HCT116 (cell line): ENCODE measurements around the gene RAPGEF3. TPM values are rescaled to one million over a fixed set of nuclear protein-coding genes. Genes with fewer than 3 reads are reported as not detected.

Experiments
- ATAC-seq: fragments of 200-7000 bp; cut with Tn5 transposase; 2 replicates; pipeline ENCODE4 v1.9.1; 2020; ENCODE audit warnings: mild to moderate bottlenecking, moderate library complexity
- BruUV-seq: library from RNA; stranded (reverse); fragments of 400-500 nt; replicated peaks from 2 replicates; lab custom pipeline; 2021; lab: Mats Ljungman, UMichigan
- CTCF ChIA-PET: fragments of 300-600 bp; sonication (Branson Sonifier 250); formaldehyde crosslinking; loops from one replicate; lab custom pipeline; 2021; ENCODE audit warnings: antibody characterized with exemption; lab: Charles Lee
- POLR2A ChIA-PET: fragments of 300-600, 350-600 bp; sonication (Branson Sonifier 250); formaldehyde crosslinking; loops from one replicate; lab custom pipeline; 2021; ENCODE audit warnings: antibody characterized with exemption; lab: Charles Lee
- RAD21 ChIA-PET, 2 experiments: fragments of 300-600 bp; sonication (Branson Sonifier 250); formaldehyde crosslinking; loops; one replicate each; lab custom pipeline; 2023; ENCODE audit warnings: low total read pairs in 2 of 2; ENCODE audit not compliant: uncharacterized antibody in 2 of 2, unreplicated experiment in 2 of 2, low non-redundant PET in 1 of 2; lab: Charles Lee
- DNase-seq: peaks from one replicate; pipeline ENCODE4 v3.0.0-alpha.2; 2010; ENCODE audit warnings: low read depth, low spot score
- H2AFZ ChIP-seq: fragments of 200-600 bp; shearing (Covaris generic), sonication (generic); 2 replicates; pipeline ENCODE4 v1.6.1; 2017; ENCODE audit warnings: low read depth, mixed run types, mixed read lengths, antibody characterized with exemption, low read length; ENCODE audit not compliant: poor library complexity, severe bottlenecking
- H3K27ac ChIP-seq: 2 replicates; pipeline ENCODE4 v1.5.1; 2012; ENCODE audit warnings: low read depth, low read length
- H3K27me3 ChIP-seq: fragments of 200-600 bp; sonication (generic); 2 replicates; pipeline ENCODE4 v1.6.1; 2016; ENCODE audit warnings: mixed run types, low read length, mixed read lengths; ENCODE audit not compliant: insufficient read depth
- H3K36me3 ChIP-seq, 2 experiments: fragments of 200-500 bp in 1 of 2; fragments of 200-600 bp in 1 of 2; sonication (Bioruptor generic) in 1 of 2; sonication (generic) in 1 of 2; 2 replicates each; pipeline versions ENCODE4 v1.5.1 to v1.6.1; 2014 to 2016; ENCODE audit warnings: low read length in 2 of 2, inconsistent platforms in 1 of 2, mixed read lengths in 1 of 2, mixed run types in 1 of 2; ENCODE audit not compliant: insufficient read depth in 2 of 2, control insufficient read depth in 1 of 2
- H3K4me1 ChIP-seq, 2 experiments: fragments of 200-600 bp in 1 of 2; sonication (generic) in 1 of 2; 2 replicates each; pipeline versions ENCODE4 v1.5.1 to v1.6.1; 2012 to 2017; ENCODE audit warnings: low read length in 2 of 2, inconsistent platforms in 1 of 2, mild to moderate bottlenecking in 1 of 2, mixed read lengths in 1 of 2, mixed run types in 1 of 2, moderate library complexity in 1 of 2; ENCODE audit not compliant: insufficient read depth in 2 of 2, control insufficient read depth in 1 of 2
- H3K4me2 ChIP-seq: fragments of 200-600 bp; sonication (generic); 2 replicates; pipeline ENCODE4 v1.6.1; 2017; ENCODE audit warnings: mixed run types, low read length, mixed read lengths
- H3K4me3 ChIP-seq, 2 experiments: fragments of 200-600 bp in 1 of 2; sonication (generic) in 1 of 2; replicated peaks in 1 of 2; 2 replicates each; pipeline ENCODE4 v1.5.1; 2011 to 2016; ENCODE audit warnings: low read length in 2 of 2, control low read depth in 1 of 2, low read depth in 1 of 2, mild to moderate bottlenecking in 1 of 2, mixed read lengths in 1 of 2, mixed run types in 1 of 2
- H3K79me2 ChIP-seq: fragments of 200-600 bp; sonication (generic); 2 replicates; pipeline ENCODE4 v1.6.1; 2017; ENCODE audit warnings: mild to moderate bottlenecking, mixed run types, low read length, moderate library complexity, mixed read lengths; ENCODE audit not compliant: insufficient read depth
- H3K9ac ChIP-seq: fragments of 200-600 bp; sonication (generic); 2 replicates; pipeline ENCODE4 v1.6.1; 2016; ENCODE audit warnings: low read length, mixed read lengths
- H3K9me2 ChIP-seq: fragments of 200-600 bp; sonication (generic), shearing (Covaris generic); 2 replicates; pipeline ENCODE4 v1.6.1; 2017; ENCODE audit warnings: mixed run types, mild to moderate bottlenecking, moderate library complexity; ENCODE audit not compliant: insufficient read depth
- H3K9me3 ChIP-seq, 2 experiments: fragments of 200-500 bp in 1 of 2; fragments of 200-600 bp in 1 of 2; sonication (Bioruptor generic) in 1 of 2; sonication (generic) in 1 of 2; 2 replicates each; pipeline ENCODE4 v1.6.1; 2014 to 2017; ENCODE audit warnings: low read length in 2 of 2, mixed read lengths in 2 of 2, inconsistent platforms in 1 of 2, low read depth in 1 of 2, mild to moderate bottlenecking in 1 of 2, mixed run types in 1 of 2, moderate library complexity in 1 of 2; ENCODE audit not compliant: control insufficient read depth in 1 of 2, insufficient read depth in 1 of 2
- H4K20me1 ChIP-seq: fragments of 200-600 bp; sonication (generic), shearing (Covaris generic); 2 replicates; pipeline ENCODE4 v1.6.1; 2017; ENCODE audit warnings: mixed run types, mild to moderate bottlenecking, moderate library complexity; ENCODE audit not compliant: insufficient read depth
- CEBPB ChIP-seq: IDR thresholded peaks from 2 replicates; pipeline ENCODE4 v1.6.1; 2012; ENCODE audit warnings: low read depth
- CTCF ChIP-seq, 3 experiments: fragments of 200-600 bp in 1 of 3; sonication (generic) in 1 of 3; IDR thresholded peaks in 2 of 3; conservative IDR thresholded peaks in 1 of 3; 2 replicates each; pipeline ENCODE4 v1.5.1; 2012 to 2017; ENCODE audit warnings: low read depth in 2 of 3, low read length in 2 of 3, antibody characterized with exemption in 1 of 3, borderline replicate concordance in 1 of 3, control low read depth in 1 of 3, mild to moderate bottlenecking in 1 of 3, mixed read lengths in 1 of 3, mixed run types in 1 of 3, moderate library complexity in 1 of 3; ENCODE audit not compliant: insufficient read depth in 1 of 3
- EZH2 ChIP-seq: fragments of 200-600 bp; sonication (generic); IDR thresholded peaks from 2 replicates; pipeline ENCODE4 v1.6.1; 2017; ENCODE audit warnings: antibody characterized with exemption, mixed run types
- EZH2phosphoT487 ChIP-seq: fragments of 200-600 bp; IDR thresholded peaks from 2 replicates; pipeline ENCODE4 v1.6.1; 2018; ENCODE audit warnings: antibody characterized with exemption, borderline replicate concordance
- FOSL1 ChIP-seq: IDR thresholded peaks from 2 replicates; pipeline ENCODE4 v1.6.1; 2012; ENCODE audit warnings: low read depth
- JUND ChIP-seq: IDR thresholded peaks from 2 replicates; pipeline ENCODE4 v1.6.1; 2012
- POLR2A ChIP-seq: IDR thresholded peaks from 2 replicates; pipeline ENCODE4 v1.7.0; 2011; ENCODE audit warnings: borderline replicate concordance; ENCODE audit not compliant: insufficient read depth, insufficient read length; ENCODE audit errors: extremely low read depth
- POLR2AphosphoS5 ChIP-seq: IDR thresholded peaks from 2 replicates; pipeline ENCODE4 v1.6.1; 2011; ENCODE audit warnings: mild to moderate bottlenecking, low read depth, low read length, moderate library complexity
- RAD21 ChIP-seq: IDR thresholded peaks from 2 replicates; pipeline ENCODE4 v1.6.1; 2012; ENCODE audit warnings: low read depth, mild to moderate bottlenecking
- SIN3A ChIP-seq: IDR thresholded peaks from 2 replicates; pipeline ENCODE4 v1.6.1; 2012; ENCODE audit warnings: low read depth
- SP1 ChIP-seq: IDR thresholded peaks from 2 replicates; pipeline ENCODE4 v1.6.1; 2012; ENCODE audit warnings: low read depth
- SRF ChIP-seq: IDR thresholded peaks from 2 replicates; pipeline ENCODE4 v1.6.1; 2012; ENCODE audit warnings: low read depth
- TCF7L2 ChIP-seq: IDR thresholded peaks from 2 replicates; pipeline ENCODE4 v1.7.0; 2011; ENCODE audit warnings: borderline replicate concordance, inconsistent platforms; ENCODE audit not compliant: insufficient read depth, insufficient read length; ENCODE audit errors: extremely low read depth
- ZFX ChIP-seq: fragments of 450-650 bp; IDR thresholded peaks from 2 replicates; pipeline ENCODE4 v1.6.1; 2017
- intact Hi-C: fragments of 100-400 bp; cut with micrococcal nuclease; formaldehyde crosslinking; loops from 2 replicates; pipeline ENCODE4 v1.10.0; 2022
- total RNA-seq: library from RNA; stranded (reverse); gene quantifications from one replicate; pipeline ENCODE4 v1.2.1, GENCODE V29; 2021; ENCODE audit not compliant: unreplicated experiment
- TF ChIP-seq, protein P1 (sequence below): IDR thresholded peaks from 2 replicates; pipeline ENCODE4 v1.6.1; 2012
- TF ChIP-seq, protein P2 (sequence below): IDR thresholded peaks from 2 replicates; pipeline ENCODE4 v1.6.1; 2011; ENCODE audit warnings: mild to moderate bottlenecking, low read length, moderate library complexity; ENCODE audit not compliant: insufficient replicate concordance; ENCODE audit errors: extremely low read depth
- TF ChIP-seq, protein P3 (sequence below): IDR thresholded peaks from 2 replicates; pipeline ENCODE4 v1.6.1; 2012
- TF ChIP-seq, protein P4 (sequence below): IDR thresholded peaks from 2 replicates; pipeline ENCODE4 v1.6.1; 2012; ENCODE audit warnings: low read depth

The RAPGEF3 gene
- total RNA-seq, 1 experiment from 2014 or later: 1.8 TPM

- BruUV-seq: no TSS peak
- H3K27me3 ChIP-seq: no peaks in the 10 kb centered on the region
- ChIA-PET RAD21 (no interaction called here), POLR2A (no interaction called here), CTCF (interaction anchor here (1.1 kb wide), 1 partner anchor 11 kb away, joined by 3 read pairs; no protein-coding TSS in a partner anchor)
- H3K4me3 ChIP-seq: no peak within 1 kb of the TSS
- H3K27ac ChIP-seq: no peak within 1 kb of the TSS
- DNase-seq (no peak), ATAC-seq (no peak)
- H4K20me1 ChIP-seq: no peaks in the 10 kb centered on the region
- no peaks in the 10 kb centered on the region for H3K79me2 ChIP-seq
- intact Hi-C loops: no loop called here
- H3K9me2 ChIP-seq: no peaks in the 10 kb centered on the region
- no peak within 1 kb of the TSS for H3K9ac ChIP-seq
- no peak within 1 kb of the TSS for H2AFZ ChIP-seq
- peaks cover 0 to 6% of the 10 kb centered on the region in 2 experiments; a peak in 1 of 4 replicates for H3K4me1 ChIP-seq
- no peaks in the 10 kb centered on the region for H3K9me3 ChIP-seq
- H3K4me2 ChIP-seq: no peak within 1 kb of the TSS
- H3K36me3 ChIP-seq: no peaks in the 10 kb centered on the region
- TF ChIP-seq CTCF (IDR thresholded peaks at IDR 0.05 in 2 of 3, conservative IDR thresholded peaks at IDR 0.05 in 1 of 3; ENCODE audit: borderline replicate concordance in 1 of 3, insufficient read depth in 1 of 3, low read depth in 2 of 3, low read length in 2 of 3) (no peak), ZFX (no peak), EZH2 (no peak), POLR2AphosphoS5 (no peak), SIN3A (no peak), FOSL1 (no peak), RAD21 (no peak), POLR2A (no peak), SRF (no peak), TCF7L2 (no peak), JUND (no peak), CEBPB (no peak), EZH2phosphoT487 (no peak), SP1 (no peak)
- TF ChIP-seq, protein P1, sequence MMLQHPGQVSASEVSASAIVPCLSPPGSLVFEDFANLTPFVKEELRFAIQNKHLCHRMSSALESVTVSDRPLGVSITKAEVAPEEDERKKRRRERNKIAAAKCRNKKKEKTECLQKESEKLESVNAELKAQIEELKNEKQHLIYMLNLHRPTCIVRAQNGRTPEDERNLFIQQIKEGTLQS: no peak
- TF ChIP-seq, protein P2, sequence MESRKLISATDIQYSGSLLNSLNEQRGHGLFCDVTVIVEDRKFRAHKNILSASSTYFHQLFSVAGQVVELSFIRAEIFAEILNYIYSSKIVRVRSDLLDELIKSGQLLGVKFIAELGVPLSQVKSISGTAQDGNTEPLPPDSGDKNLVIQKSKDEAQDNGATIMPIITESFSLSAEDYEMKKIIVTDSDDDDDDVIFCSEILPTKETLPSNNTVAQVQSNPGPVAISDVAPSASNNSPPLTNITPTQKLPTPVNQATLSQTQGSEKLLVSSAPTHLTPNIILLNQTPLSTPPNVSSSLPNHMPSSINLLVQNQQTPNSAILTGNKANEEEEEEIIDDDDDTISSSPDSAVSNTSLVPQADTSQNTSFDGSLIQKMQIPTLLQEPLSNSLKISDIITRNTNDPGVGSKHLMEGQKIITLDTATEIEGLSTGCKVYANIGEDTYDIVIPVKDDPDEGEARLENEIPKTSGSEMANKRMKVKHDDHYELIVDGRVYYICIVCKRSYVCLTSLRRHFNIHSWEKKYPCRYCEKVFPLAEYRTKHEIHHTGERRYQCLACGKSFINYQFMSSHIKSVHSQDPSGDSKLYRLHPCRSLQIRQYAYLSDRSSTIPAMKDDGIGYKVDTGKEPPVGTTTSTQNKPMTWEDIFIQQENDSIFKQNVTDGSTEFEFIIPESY: no peak
- TF ChIP-seq, protein P3, sequence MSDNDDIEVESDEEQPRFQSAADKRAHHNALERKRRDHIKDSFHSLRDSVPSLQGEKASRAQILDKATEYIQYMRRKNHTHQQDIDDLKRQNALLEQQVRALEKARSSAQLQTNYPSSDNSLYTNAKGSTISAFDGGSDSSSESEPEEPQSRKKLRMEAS: no peak
- TF ChIP-seq, protein P4, sequence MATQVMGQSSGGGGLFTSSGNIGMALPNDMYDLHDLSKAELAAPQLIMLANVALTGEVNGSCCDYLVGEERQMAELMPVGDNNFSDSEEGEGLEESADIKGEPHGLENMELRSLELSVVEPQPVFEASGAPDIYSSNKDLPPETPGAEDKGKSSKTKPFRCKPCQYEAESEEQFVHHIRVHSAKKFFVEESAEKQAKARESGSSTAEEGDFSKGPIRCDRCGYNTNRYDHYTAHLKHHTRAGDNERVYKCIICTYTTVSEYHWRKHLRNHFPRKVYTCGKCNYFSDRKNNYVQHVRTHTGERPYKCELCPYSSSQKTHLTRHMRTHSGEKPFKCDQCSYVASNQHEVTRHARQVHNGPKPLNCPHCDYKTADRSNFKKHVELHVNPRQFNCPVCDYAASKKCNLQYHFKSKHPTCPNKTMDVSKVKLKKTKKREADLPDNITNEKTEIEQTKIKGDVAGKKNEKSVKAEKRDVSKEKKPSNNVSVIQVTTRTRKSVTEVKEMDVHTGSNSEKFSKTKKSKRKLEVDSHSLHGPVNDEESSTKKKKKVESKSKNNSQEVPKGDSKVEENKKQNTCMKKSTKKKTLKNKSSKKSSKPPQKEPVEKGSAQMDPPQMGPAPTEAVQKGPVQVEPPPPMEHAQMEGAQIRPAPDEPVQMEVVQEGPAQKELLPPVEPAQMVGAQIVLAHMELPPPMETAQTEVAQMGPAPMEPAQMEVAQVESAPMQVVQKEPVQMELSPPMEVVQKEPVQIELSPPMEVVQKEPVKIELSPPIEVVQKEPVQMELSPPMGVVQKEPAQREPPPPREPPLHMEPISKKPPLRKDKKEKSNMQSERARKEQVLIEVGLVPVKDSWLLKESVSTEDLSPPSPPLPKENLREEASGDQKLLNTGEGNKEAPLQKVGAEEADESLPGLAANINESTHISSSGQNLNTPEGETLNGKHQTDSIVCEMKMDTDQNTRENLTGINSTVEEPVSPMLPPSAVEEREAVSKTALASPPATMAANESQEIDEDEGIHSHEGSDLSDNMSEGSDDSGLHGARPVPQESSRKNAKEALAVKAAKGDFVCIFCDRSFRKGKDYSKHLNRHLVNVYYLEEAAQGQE: no peak
Observed at GRCh38 chr12:47725091-47725772, 33.4 kb downstream of the RAPGEF3 start, which contains the start of gene ENDOU. Gene ENDOU (minus strand): TSS chr12:47725490. CDS start chr12:47725413, 77 bp downstream.
